Measurements from ENCODE around the gene KIF26B.

GRCh38 chr1:245361951-245362350 is 207.2 kb downstream of the KIF26B start:
- TF ChIP-seq CTCF (optimal IDR thresholded peaks at IDR 0.05 in 1 of 3, IDR thresholded peaks at IDR 0.05 in 1 of 3, conservative IDR thresholded peaks at IDR 0.05 in 1 of 3; ENCODE audit: extremely low read depth in 1 of 3, insufficient read depth in 2 of 3, low read length in 3 of 3) (no peak), EZH2 (IDR thresholded peaks at IDR 0.05; ENCODE audit: low read length) (no peak)
